Measurements from ENCODE around the gene TBC1D22A.

- TF ChIP-seq CTCF (conservative IDR thresholded peaks at IDR 0.05; ENCODE audit: low read length) (peak; percentile 76), EZH2phosphoT487 (IDR thresholded peaks at IDR 0.05; ENCODE audit: borderline replicate concordance, low read depth, low read length) (no peak)
Observed at GRCh38 chr22:46827136-46827780, 64.8 kb downstream of the TBC1D22A start.

Measured in OCI-LY7 (cell line).